ENCODE data around the gene OSBPL5.

Gene OSBPL5

GRCh38 chr11:3060436-3061025 lies 104.6 kb downstream of the OSBPL5 start:
- CTCF ChIA-PET = no interaction called here
- no peak overlapping the region for H3K27ac ChIP-seq
- POLR2A ChIA-PET (ENCODE audit: low non-redundant PET) = no interaction called here
- no peak for DNase-seq (ENCODE audit: low spot score)
- TF ChIP-seq CTCF (conservative IDR thresholded peaks at IDR 0.05; ENCODE audit: low read depth) = no peak

- ChIA-PET CTCF (interaction anchor here (0.6 to 1.6 kb wide), 2 partner anchors 32 to 96 kb away, joined by 3 to 7 read pairs; no protein-coding TSS in a partner anchor), POLR2A (ENCODE audit: low non-redundant PET) (interaction anchor here (0.6 kb wide), 1 partner anchor 32 kb away, joined by 3 read pairs; no protein-coding TSS in a partner anchor)
- H3K27ac ChIP-seq = peak overlapping the region; percentile 81
- no peak for TF ChIP-seq CTCF (conservative IDR thresholded peaks at IDR 0.05; ENCODE audit: low read depth)
- peak; percentile 57 for DNase-seq (ENCODE audit: low spot score)
Measured at GRCh38 chr11:3058753-3059664, 106.1 kb downstream of the OSBPL5 start.

- H3K27ac ChIP-seq = peak within 1 kb of the TSS; percentile 81
- peak; percentile 91 for DNase-seq (ENCODE audit: low spot score)
- POLR2A ChIA-PET (ENCODE audit: low non-redundant PET) = interaction anchor here (0.6 to 1.2 kb wide), 2 partner anchors 19 to 34 kb away, joined by 3 read pairs; no protein-coding TSS in a partner anchor
- CTCF ChIA-PET = interaction anchor here (0.7 kb wide), 1 partner anchor 34 kb away, joined by 3 read pairs; no protein-coding TSS in a partner anchor
- TF ChIP-seq CTCF (conservative IDR thresholded peaks at IDR 0.05; ENCODE audit: low read depth) = no peak
Measured at GRCh38 chr11:3057069-3057963, 107.8 kb downstream of the OSBPL5 start, which contains the start of gene CARS1. Gene CARS1 (minus strand): TSS chr11:3057423. CDS start chr11:3057367, 56 bp downstream.

GRCh38 chr11:3056296-3057068 lies 108.6 kb downstream of the OSBPL5 start:
- H3K27ac ChIP-seq = peak overlapping the region; percentile 81
- TF ChIP-seq CTCF (conservative IDR thresholded peaks at IDR 0.05; ENCODE audit: low read depth) = no peak
- POLR2A ChIA-PET (ENCODE audit: low non-redundant PET) = interaction anchor here (0.6 to 1.2 kb wide), 2 partner anchors 19 to 35 kb away, joined by 3 read pairs; no protein-coding TSS in a partner anchor
- CTCF ChIA-PET = interaction anchor here (0.7 kb wide), 2 partner anchors 35 to 80 kb away, joined by 3 to 4 read pairs; no protein-coding TSS in a partner anchor
- no peak for DNase-seq (ENCODE audit: low spot score)

- ChIA-PET POLR2A (ENCODE audit: low non-redundant PET) (no interaction called here), CTCF (no interaction called here)
Measured at GRCh38 chr11:3055891-3056290, 109.2 kb downstream of the OSBPL5 start.

More at GRCh38 chr11:3055891-3056290, 109.2 kb downstream of the OSBPL5 start:
- TF ChIP-seq CTCF (conservative IDR thresholded peaks at IDR 0.05; ENCODE audit: low read depth) = no peak
- peak overlapping the region; percentile 81 for H3K27ac ChIP-seq
- DNase-seq (ENCODE audit: low spot score) = no peak

Measured in RWPE1 (cell line).